RWPE2 (cell line): ENCODE data around the gene ALDH4A1.

ENCODE experiments used
- ATAC-seq: fragments of 200-7000 bp; cut with Tn5 transposase; 3 replicates; pipeline ENCODE4 v1.9.1; 2021; ENCODE audit warnings: low read depth
- DNase-seq: peaks from one replicate; pipeline ENCODE4 v3.0.0-alpha.2; 2020; ENCODE audit warnings: low spot score
- H3K27ac ChIP-seq: fragments of 450-650 bp; 2 replicates; pipeline ENCODE4 v1.5.1; 2017; ENCODE audit warnings: mild to moderate bottlenecking; ENCODE audit not compliant: poor library complexity, severe bottlenecking
- H3K27me3 ChIP-seq: fragments of 250-450 bp; sonication (Bioruptor Pico); 2 replicates; pipeline ENCODE4 v1.5.1; 2021; ENCODE audit warnings: mild to moderate bottlenecking, moderate library complexity; ENCODE audit not compliant: insufficient read depth, poor library complexity, severe bottlenecking
- H3K36me3 ChIP-seq: fragments of 250-450 bp; sonication (Bioruptor Pico); 2 replicates; pipeline ENCODE4 v1.5.1; 2020; ENCODE audit warnings: low read depth, mild to moderate bottlenecking, moderate library complexity
- H3K4me1 ChIP-seq: fragments of 250-450 bp; sonication (Bioruptor Pico); 2 replicates; pipeline ENCODE4 v1.5.1; 2021; ENCODE audit warnings: mild to moderate bottlenecking, moderate library complexity; ENCODE audit not compliant: insufficient read depth, poor library complexity, severe bottlenecking
- H3K4me3 ChIP-seq: fragments of 250-450 bp; sonication (Bioruptor Pico); 2 replicates; pipeline ENCODE4 v1.5.1; 2021; ENCODE audit warnings: mild to moderate bottlenecking, moderate library complexity; ENCODE audit not compliant: severe bottlenecking
- H3K9me3 ChIP-seq: fragments of 250-450 bp; sonication (Bioruptor Pico); 2 replicates; pipeline ENCODE4 v1.5.1; 2021; ENCODE audit warnings: mild to moderate bottlenecking, moderate library complexity; ENCODE audit not compliant: severe bottlenecking
- CTCF ChIP-seq: fragments of 450-650 bp; IDR thresholded peaks from one replicate; pipeline ENCODE4 v1.5.1; 2017; ENCODE audit warnings: mild to moderate bottlenecking, moderate library complexity; ENCODE audit not compliant: poor library complexity, severe bottlenecking

ALDH4A1 gene

GRCh38 chr1:18881164-18881563 is 21.2 kb downstream of the ALDH4A1 start:
- no peak for DNase-seq
- H3K4me1 ChIP-seq: peaks cover 4% of the 10 kb centered on the region
- ATAC-seq: no peak
- H3K27ac ChIP-seq: no peak overlapping the region
- H3K4me3 ChIP-seq: no peak overlapping the region
- H3K36me3 ChIP-seq: peaks cover 5% of the 10 kb centered on the region
- TF ChIP-seq CTCF: no peak
- no peaks in the 10 kb centered on the region for H3K27me3 ChIP-seq
- H3K9me3 ChIP-seq: no peaks in the 10 kb centered on the region

GRCh38 chr1:18880585-18880984 is 21.8 kb downstream of the ALDH4A1 start:
- Histone ChIP-seq H3K9me3 (no peaks in the 10 kb centered on the region), H3K4me1 (no peaks in the 10 kb centered on the region), H3K36me3 (peaks cover 5% of the 10 kb centered on the region), H3K4me3 (no peak overlapping the region), H3K27ac (no peak overlapping the region), H3K27me3 (no peaks in the 10 kb centered on the region)
- no peak for DNase-seq
- no peak for TF ChIP-seq CTCF
- no peak for ATAC-seq

- H3K9me3 ChIP-seq: no peaks in the 10 kb centered on the region
- no peak overlapping the region for H3K4me3 ChIP-seq
- no peaks in the 10 kb centered on the region for H3K27me3 ChIP-seq
- H3K4me1 ChIP-seq: no peaks in the 10 kb centered on the region
- DNase-seq (no peak), ATAC-seq (no peak)
- H3K27ac ChIP-seq: no peak overlapping the region
- peaks cover 5% of the 10 kb centered on the region for H3K36me3 ChIP-seq
- no peak for TF ChIP-seq CTCF
These were observed 22.5 kb downstream of the ALDH4A1 start for GRCh38 chr1:18879791-18880309.

- Histone ChIP-seq H3K4me3 (no peak overlapping the region), H3K9me3 (no peaks in the 10 kb centered on the region), H3K4me1 (no peaks in the 10 kb centered on the region), H3K36me3 (peaks cover 5% of the 10 kb centered on the region), H3K27me3 (no peaks in the 10 kb centered on the region), H3K27ac (no peak overlapping the region)
- no peak for TF ChIP-seq CTCF
- ATAC-seq (no peak), DNase-seq (no peak)
These were observed 23.1 kb downstream of the ALDH4A1 start for GRCh38 chr1:18879215-18879790.

- H3K36me3 ChIP-seq: peaks cover 2% of the 10 kb centered on the region
- H3K27me3 ChIP-seq: no peaks in the 10 kb centered on the region
- ATAC-seq (no peak), DNase-seq (no peak)
- no peak for TF ChIP-seq CTCF
- H3K9me3 ChIP-seq: no peaks in the 10 kb centered on the region
- H3K4me3 ChIP-seq: no peak overlapping the region
- H3K27ac ChIP-seq: no peak overlapping the region
- H3K4me1 ChIP-seq: no peaks in the 10 kb centered on the region
These were observed 23.7 kb downstream of the ALDH4A1 start for GRCh38 chr1:18878538-18879214.
